ENCODE data around the gene TGFB2. TPM values are rescaled to one million over a fixed set of nuclear protein-coding genes. Genes with fewer than 3 reads are reported as not detected.
A peak's percentile ranks its signal among the peaks of the same experiment; 100 is the strongest.

TGFB2 gene
- total RNA-seq, 1 experiment from 2014 or later = 21.8 TPM

DNA sequence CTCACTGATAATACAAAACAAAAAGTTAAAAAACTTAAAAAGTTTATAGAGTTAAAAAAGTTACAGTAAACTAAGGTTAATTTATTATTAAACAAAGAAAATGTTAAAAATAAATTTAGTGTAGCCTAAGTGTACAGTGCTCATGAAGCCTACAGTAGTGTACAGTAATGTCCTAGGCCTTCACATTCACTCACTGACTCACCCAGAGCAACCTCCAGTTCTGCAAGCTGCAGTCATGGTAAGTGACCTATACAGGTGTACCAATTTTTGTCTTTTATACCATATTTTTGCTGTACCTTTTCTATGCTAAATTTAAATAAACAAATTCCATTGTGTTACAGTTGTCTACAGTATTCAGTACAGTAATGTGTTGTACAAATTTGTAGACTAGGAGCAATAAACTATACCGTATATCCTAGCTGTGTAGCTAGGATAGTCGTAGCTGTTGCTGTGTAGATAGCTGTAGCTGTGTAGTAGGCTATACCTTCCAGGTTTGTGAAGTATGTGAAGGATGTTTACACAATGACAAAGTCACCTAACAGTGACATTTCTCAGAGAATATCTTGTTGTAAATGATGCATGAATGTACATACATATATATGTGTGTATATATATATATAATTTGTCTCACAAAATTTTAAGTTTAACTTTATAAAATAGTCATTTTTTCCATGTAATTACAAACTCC, 140.2 kb downstream of the TGFB2 start:
- no peak for DNase-seq (ENCODE audit: low read depth)
- in situ Hi-C loops (cut with HindIII; ENCODE audit: low pct_unique_long_range_greater_than_20kb, low sequenced_read_pairs) = no loop called here

- in situ Hi-C loops (cut with HindIII; ENCODE audit: low pct_unique_long_range_greater_than_20kb, low sequenced_read_pairs) = no loop called here
- no peak for DNase-seq (ENCODE audit: low read depth)
Measured at GRCh38 chr1:218488531-218488930, 143.4 kb downstream of the TGFB2 start.

- peak; percentile 65 for DNase-seq (ENCODE audit: low read depth)
- in situ Hi-C loops (cut with HindIII; ENCODE audit: low pct_unique_long_range_greater_than_20kb, low sequenced_read_pairs) = no loop called here
Measured at GRCh38 chr1:218488986-218489385, 143.8 kb downstream of the TGFB2 start.

DNA sequence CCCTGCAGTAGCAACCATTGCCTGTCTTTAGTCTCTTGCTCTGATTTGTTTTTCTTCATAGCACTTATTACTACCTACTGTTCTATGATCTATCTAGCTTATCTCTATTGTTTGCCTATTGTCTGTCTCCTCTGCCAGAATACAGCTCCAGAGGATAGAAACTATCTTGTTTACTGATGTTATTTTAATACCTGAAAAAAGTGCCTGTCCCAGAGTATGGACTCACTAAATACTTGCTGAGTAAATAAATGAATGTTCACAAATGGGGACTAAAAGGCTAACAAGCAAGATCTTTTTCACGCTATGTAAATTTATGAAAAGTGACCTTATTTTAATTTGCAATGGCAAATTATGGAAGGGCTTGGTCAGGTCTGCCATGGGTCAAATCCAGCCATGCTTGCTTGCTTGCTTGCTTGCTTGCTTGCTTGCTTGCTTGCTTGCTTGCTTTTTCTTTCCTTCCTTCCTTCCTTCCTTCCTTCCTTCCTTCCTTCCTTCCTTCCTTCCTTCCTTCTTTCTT, 145.3 kb downstream of the TGFB2 start:
- DNase-seq (ENCODE audit: low read depth) = no peak
- in situ Hi-C loops (cut with HindIII; ENCODE audit: low pct_unique_long_range_greater_than_20kb, low sequenced_read_pairs) = no loop called here

GRCh38 chr1:218492874-218493273, 147.7 kb downstream of the TGFB2 start:
- in situ Hi-C loops (cut with HindIII; ENCODE audit: low pct_unique_long_range_greater_than_20kb, low sequenced_read_pairs) = no loop called here
- no peak for DNase-seq (ENCODE audit: low read depth)

- DNase-seq (ENCODE audit: low read depth) = no peak
- in situ Hi-C loops (cut with HindIII; ENCODE audit: low pct_unique_long_range_greater_than_20kb, low sequenced_read_pairs) = no loop called here
Measured at GRCh38 chr1:218493986-218494385, 148.8 kb downstream of the TGFB2 start.

Other genes starting within 250 kb of the TGFB2 start
- gene RRP15, start 60.0 kb upstream of the TGFB2 start, total RNA-seq (2014; rRNA removed; shearing (Covaris generic); ENCODE audit: low replicate concordance) = 2.4 and 2.6 TPM in 2 replicates